Measurements from ENCODE around the gene YBX1.
"Not testable (repeated sequence)": the region's sequence is repeated elsewhere in the genome, so short reads cannot be mapped to it uniquely, and the experiment has no call there.

The YBX1 gene

GRCh38 chr1:42681741-42682483 is at the start of gene YBX1:
YBX1 (plus strand) TSS chr1:42682418; CDS start chr1:42682566, 148 bp downstream.
- DNase-seq = peak; percentile 98

GRCh38 chr1:42639116-42639515 is 43.1 kb upstream of the YBX1 start:
- no peak for DNase-seq

- no peak for DNase-seq
Observed at GRCh38 chr1:42646056-42646455, 36.2 kb upstream of the YBX1 start.

- DNase-seq = no peak
Observed at GRCh38 chr1:42657201-42657600, 25.0 kb upstream of the YBX1 start.

DNA sequence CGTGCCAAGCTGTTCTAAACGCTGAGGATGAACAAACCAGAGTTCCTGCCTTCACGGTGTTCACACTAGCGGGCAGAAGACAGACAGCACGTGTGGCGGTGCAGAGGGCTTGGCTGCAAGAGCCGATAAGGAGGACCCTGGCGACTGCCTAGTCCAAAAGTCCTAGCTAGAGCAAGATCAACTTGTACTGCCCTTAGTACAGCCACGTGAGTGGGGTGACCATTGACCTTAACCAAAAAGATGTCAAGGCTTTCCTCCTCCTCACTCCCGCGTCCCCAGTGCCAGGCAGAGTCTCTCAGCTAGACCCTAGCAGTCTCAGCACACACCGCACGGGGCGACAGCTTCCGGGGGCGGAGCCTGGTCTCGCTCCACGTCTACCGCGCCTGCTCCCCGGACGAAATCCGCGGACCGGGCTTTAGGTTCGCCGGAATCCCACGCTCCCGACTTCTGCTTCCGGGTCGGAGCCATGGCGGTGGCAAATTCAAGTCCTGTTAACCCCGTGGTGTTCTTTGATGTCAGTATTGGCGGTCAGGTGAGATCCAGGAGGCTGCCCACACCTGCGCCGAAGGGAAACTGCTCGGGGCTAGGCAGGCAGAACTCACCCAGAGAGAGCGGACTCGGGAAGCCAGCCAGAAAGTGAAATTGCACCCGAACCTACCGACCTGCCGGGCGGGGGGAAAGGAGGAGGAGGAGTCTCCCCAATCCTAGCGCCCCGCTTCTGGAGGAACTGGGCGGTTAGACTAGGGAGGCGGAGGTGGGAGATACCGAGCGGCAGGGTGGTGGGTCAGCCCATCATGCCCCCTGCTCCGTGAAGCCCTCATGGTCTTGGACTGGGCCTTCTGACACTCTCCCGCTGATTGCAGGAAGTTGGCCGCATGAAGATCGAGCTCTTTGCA is 24.0 kb upstream of the YBX1 start, which contains the start of gene PPIH:
Gene PPIH (plus strand): TSS at position 443 of the 896 bp plus-strand sequence. CDS start 24 bp downstream, at position 467.
- DNase-seq = peak; percentile 93

DNA sequence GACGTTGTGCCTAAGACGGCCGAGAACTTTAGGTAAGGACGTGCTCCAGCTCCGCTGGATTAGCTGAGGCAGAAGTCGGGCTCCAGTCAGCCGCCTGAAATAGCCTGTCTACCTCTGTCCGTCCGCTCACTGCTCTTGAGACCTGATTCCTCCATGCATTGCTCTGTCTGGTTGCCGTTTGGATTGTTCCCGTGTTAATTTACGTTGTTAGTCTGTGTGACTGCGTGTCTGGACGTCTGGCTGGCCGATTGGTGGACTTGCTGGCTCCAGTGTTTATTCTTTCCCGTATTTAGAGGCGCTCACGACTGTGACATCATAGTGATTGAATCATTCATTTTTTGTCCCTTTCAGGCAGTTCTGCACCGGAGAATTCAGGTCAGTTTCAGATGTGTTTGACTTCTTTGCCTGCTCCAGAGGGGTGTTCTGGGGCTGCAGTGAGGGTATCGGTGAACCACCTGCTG is 23.3 kb upstream of the YBX1 start:
- no peak for DNase-seq

DNA sequence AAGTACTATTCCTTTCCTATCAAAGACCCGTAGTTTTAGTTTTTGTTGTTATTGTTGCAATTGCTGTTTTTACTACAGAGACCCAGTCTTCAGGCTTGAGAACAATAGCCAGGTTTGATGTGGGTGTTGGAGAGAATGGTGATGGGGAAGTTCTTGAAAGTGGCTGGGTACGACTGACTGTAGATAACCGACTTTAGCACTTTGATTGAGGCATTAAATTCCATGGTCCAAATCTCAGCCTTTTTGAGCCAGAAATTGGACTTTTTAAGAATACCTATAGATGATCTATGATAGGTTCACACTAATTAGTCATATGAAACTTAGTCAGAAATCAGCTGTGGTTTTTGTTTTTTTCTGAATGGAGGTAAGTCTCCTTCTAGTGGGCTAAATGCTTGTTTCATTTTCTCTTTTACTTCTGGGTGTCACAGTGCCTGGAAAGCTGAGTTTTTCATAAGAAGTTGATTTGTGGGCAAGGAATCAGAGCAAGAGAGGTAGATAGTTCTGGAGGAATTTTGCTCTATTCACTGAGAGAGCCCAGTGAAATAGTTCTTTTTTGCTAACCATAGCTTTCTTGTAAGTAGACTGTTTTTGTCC is 21.2 kb upstream of the YBX1 start:
- DNase-seq = no peak

DNA sequence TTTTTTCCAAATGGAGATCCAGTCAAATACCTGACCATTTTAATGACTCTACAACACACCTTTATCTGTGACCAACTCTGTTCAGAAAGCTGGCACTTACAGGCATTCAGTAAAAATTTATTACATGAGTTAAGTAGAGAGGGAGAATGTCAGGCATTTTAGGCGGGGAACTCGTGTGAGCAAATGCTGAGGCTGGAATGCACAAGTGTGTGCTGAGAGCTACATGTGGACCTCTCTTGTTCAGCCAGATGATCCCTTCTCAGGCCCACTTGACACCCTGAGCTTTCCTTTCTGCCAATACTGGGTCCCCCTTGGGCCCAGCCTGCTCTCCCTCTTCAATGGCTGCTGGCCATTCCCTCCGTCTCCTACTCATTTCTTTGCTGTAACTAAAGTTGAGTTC is 12.3 kb upstream of the YBX1 start:
- no peak for DNase-seq

- no peak for DNase-seq
Observed at GRCh38 chr1:42670425-42670824, 11.8 kb upstream of the YBX1 start.

DNA sequence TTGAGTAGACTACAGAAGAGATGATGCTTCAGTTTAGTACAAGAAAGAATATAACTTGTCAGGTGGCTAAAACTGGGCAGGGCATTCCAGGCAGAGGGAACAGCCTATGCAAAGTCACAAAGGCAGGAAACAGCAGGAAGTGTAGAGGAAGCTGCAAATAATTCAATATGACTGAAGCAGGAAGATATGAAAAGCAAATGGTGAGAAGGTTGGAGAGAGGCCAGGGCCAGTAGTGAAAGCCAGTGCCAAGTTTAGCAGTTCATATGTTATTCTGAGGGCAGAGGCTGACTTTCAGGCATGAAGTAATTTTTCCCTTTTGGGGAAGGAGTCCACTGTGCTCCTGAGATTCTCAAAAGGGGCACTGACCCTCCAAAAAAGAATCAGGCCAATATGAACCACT is 8.0 kb upstream of the YBX1 start:
- DNase-seq = no peak

DNA sequence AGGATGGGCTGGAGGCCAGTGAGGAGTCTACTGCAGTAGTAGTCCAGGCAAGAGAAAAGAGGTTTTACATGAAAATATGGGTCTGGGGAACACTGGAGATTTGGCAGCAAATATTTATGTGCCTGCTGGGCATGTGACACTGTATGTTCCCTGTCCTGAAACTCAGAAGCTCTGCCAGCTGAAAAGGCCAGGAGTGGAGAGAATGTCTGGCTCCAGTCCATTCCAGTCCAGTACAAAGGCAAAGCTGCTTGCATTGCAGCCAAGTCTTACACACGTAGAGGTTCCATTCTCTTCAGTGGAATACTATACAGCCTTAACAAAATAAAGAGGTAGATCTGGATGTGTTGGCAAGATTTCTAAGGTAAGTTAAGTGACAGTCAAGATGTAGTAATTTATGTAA is 7.5 kb upstream of the YBX1 start:
- no peak for DNase-seq

DNA sequence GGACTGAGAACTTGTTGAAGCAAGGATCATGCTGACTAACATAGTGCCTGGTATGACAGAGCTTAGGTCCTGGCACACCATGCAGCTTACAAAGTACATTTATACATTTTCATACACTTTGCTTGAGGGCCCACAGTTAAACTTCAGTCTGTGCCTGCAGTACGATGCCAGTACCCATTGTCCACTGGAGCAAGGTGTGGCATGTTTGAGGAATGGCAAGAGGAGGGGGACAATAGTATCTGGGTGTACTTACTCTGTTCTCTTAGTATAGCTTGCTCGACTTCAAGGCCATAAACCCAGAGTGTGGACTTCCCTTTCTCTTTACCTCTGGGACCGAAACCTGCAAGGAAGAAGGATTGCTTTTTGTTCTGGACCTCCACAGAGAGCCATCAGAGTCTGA is 6.8 kb upstream of the YBX1 start:
- no peak for DNase-seq

GRCh38 chr1:42676534-42677087 is 5.6 kb upstream of the YBX1 start:
- no peak for DNase-seq

DNA sequence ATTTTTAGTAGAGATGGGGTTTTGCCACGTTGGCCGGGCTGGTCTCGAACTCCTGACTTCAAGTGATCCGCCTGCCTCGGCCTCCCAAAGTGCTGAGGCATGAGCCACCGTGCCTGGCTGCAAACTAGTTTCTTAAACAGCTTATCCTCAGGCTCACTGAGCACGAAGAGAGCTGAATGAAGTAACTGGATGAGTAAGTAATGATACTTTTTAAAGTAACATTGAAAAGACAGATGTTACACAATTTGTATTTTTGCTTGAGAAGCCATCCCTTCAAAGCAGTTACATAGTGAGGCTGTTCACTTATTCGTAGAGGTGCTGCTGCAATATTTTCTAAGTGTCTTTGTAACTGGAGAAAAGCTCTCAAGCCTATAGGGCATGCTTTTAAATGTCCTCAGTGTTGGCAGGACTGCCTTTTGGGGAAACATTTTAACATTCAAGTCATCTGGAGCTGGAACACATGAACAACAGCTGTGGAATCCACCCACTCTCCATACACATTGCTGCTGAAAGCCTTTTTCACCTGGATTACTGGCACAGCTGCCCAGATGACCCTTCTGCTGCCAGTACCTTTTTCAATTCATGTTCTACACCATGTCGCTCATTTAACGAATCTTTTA is 2.7 kb upstream of the YBX1 start:
- no peak for DNase-seq

GRCh38 chr1:42680055-42680454 is 2.2 kb upstream of the YBX1 start:
- DNase-seq = no peak

GRCh38 chr1:42680921-42681683 is 1.1 kb upstream of the YBX1 start:
- peak; percentile 35 for DNase-seq

DNA sequence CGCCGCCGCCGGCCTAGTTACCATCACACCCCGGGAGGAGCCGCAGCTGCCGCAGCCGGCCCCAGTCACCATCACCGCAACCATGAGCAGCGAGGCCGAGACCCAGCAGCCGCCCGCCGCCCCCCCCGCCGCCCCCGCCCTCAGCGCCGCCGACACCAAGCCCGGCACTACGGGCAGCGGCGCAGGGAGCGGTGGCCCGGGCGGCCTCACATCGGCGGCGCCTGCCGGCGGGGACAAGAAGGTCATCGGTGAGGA is 193 bp downstream of the YBX1 start:
- not testable (repeated sequence) for DNase-seq

- peak; percentile 74 for DNase-seq
Observed at GRCh38 chr1:42682739-42683531, 717 bp downstream of the YBX1 start.

DNA sequence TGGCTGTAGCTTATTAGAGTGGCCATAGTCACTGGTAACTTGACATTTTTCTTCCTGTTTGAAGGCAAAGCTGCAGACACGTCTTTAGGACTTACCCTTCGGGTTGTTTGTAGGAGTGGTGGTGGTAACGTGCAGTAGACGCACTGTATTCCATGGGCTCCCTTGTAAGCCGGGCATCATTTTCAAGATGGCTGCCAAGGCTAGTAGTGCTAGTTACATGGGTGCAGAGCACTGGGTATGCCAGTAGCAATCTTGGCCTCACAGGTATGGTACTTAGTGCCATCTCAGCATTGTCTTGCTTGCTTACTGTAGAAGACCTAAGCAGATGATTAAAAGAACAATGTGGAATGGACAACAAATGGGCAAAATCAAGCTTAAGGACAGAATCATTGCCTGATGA is 1.9 kb downstream of the YBX1 start:
- DNase-seq = peak; percentile 33

- no peak for DNase-seq
Observed at GRCh38 chr1:42686418-42686817, 4.2 kb downstream of the YBX1 start.

DNA sequence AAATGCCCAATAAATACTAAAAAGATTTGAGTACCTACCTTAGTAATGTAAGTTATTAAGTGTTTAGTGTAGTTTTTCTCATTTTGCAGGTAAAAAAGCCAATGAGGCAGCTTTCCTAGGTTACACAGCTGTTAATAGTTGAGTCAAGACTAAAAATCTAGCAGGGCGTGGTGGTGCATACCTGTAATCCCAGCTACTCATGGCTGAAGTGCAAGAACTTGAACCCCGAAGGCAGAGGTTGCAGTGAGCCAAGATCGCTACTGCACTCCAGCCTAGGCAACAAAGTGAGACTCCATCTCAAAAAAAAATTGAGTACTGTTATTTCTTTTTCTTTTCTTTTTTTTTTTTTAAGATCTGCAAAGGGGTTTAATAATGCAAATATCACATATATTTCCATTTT is 7.7 kb downstream of the YBX1 start:
- no peak for DNase-seq

All from CD4-positive, alpha-beta T cell treated with Interleukin-12 subunit alpha and Interleukin-12 subunit beta, for 1 hour (primary cell).